Cardiac fibroblast (primary cell): Measurements from ENCODE around the gene ANXA9.
A peak's percentile ranks its signal among the peaks of the same experiment; 100 is the strongest.

Experiments used
- DNase-seq, 2 donors: peaks; one replicate each; pipeline versions ENCODE4 v3.0.0 to v3.0.0-alpha.2; 2010; ENCODE audit warnings: low read depth in 2 of 2
- H3K4me3 ChIP-seq, 2 donors: replicated peaks in 1 of 2; 1 replicate in 1 of 2; 2 replicates in 1 of 2; pipeline ENCODE4 v1.5.1; 2011; ENCODE audit warnings: low read depth in 2 of 2, low read length in 2 of 2, mild to moderate bottlenecking in 2 of 2, moderate library complexity in 1 of 2
- CTCF ChIP-seq: IDR thresholded peaks from one replicate; pipeline ENCODE4 v1.5.1; 2011; ENCODE audit warnings: low read depth, mild to moderate bottlenecking, low read length, inconsistent platforms

ANXA9 gene

GRCh38 chr1:151002611-151003010 lies 20.5 kb downstream of the ANXA9 start:
- H3K4me3 ChIP-seq, result no peak overlapping the region
- TF ChIP-seq CTCF, result no peak
- DNase-seq, result no peak

- no peak overlapping the region for H3K4me3 ChIP-seq
- DNase-seq, result no peak
- no peak for TF ChIP-seq CTCF
Measured at GRCh38 chr1:151003180-151003579, 21.1 kb downstream of the ANXA9 start.

DNA sequence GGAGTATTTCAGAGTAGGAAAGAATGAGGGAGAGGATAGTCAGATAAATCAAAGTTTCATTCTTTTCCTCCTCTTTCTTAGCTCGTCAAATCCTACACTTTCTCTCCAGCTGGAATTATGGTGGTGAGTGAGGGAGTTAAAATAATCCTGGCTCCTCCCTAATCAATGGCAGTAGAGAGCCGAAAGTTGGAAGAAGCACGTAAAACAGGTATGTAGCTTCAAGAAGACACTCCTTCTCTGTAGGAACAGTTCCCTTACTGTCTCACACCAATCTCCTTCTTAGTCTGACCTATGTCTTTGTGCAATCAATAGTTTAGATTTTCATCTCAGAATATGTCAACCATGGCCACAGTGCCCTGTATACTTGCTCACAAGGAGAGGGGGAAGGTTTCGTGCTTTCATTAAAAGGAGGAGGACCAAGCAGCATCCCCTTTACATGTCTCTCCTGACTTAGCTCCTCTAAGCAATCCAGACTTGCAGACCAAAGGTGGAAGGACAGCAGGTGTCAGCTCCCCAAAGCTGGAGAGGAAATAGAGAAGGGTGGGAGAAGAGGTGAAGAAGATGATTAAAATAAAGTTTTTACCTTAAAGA lies 23.7 kb downstream of the ANXA9 start:
- peak overlapping the region; percentile 61 to 63 for H3K4me3 ChIP-seq
- TF ChIP-seq CTCF, result no peak
- no peak for DNase-seq

DNA sequence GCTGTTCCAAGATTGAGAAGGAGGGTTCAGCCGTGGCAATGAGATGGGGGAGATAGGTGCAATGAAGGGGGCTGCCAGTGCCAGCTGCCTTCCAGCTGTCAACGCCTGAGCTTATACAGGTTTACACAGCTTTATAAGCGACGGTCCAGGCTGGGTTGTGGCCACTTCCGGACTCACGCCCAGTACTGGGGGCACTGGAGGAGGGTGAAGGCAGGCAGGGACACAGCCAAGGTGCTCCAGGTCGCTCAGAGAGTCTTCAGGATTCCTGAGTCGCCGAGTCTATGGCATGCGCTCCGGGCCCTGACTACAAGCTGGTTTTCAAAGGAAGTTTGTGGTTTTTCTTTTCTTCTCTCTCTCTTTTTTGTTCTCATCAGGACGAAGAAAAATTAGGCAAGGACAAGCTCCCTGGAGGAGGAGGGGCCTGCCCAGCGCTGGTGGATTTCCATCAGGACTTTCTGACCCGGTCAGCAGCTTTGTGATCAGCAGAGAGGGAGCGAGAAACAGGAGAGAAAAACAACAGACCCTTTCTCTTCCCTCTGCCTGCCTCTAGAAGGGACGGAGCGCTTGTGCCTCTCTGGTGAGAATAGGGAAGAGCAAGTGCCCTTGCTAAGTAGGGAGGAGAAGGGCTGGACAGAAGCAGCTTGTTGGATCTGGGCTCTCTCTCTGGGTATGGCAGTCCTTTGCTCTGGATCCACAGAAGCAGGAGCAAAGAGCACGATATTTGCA lies 24.4 kb downstream of the ANXA9 start, which contains the start of gene MINDY1:
Gene MINDY1 (minus strand): TSS at position 576 of the 726 bp plus-strand sequence. CDS start 4,285 bp downstream, outside the sequence.
- TF ChIP-seq CTCF, result peak; percentile 65
- DNase-seq, result peak; percentile 87 to 93
- peak within 1 kb of the TSS; percentile 61 to 63 for H3K4me3 ChIP-seq

DNA sequence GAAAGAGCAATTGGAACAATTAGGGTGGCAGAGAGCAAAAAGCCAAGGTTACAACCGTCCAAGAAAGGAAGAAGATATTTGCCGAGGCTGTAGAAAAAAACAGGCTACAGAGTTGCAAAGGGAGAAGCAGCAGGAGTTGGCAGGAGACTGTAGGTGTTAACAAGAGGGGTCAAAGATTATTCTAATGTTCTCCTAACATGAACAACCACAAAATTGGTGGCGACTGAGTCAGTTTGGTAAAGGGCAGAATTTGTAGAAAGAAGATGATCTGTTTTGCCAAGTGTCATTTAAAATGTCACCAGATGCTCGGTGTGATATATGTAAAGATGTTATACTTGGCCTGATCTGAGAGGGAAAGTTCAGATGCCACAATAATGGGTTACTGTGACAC lies 25.8 kb downstream of the ANXA9 start:
- TF ChIP-seq CTCF, result no peak
- no peak for DNase-seq
- H3K4me3 ChIP-seq, result peak overlapping the region in 1 of 2 donors; percentile 2

DNA sequence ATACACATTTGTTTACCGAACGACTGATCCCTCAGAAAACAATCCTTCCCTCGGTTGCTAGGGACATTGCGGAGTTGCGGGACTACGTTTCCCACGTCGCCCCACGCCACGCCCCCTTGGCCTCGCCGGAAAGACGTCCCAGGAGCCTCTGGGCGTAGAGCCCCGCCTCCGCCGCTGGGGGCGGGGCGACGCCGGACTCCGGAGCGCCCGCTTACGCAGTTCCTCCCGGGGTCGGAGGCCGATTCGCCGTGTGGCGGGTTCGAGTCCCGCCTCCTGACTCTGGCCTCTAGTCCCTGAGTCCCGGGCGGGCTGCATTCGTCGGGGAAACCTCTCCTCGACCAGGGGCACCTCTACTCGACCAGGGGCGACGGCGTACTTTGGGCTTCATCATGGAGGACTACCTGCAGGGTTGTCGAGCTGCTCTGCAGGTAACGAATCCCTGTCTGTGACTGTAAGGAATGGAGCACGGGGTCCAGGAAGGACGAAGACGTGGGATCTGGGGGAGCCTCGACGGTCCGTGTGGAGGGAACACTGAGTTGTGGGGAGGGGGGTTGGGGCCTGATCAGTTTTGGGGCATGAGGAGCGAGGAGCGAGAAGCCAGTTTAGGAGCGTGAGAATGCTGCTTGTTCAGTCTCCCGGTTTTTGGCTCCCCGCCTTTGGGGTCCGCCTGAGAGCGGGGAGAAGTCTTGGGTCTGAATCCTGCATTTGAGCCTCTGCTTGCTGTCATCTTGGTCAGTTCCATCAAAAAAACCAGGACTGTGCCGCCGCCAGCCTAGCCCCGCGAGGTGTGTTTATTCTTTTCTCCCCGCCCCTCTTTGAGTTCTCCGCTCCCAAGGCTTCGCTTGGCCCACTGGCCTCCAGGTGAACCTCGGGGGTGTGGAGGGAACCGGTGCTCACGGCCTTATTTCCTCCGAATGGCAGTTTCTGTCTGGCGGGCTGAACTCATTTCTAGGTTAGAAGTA lies 26.4 kb downstream of the ANXA9 start, which contains the start of gene PRUNE1:
Gene PRUNE1 (plus strand): TSS at position 206 of the 962 bp plus-strand sequence. CDS start 184 bp downstream, at position 390.
- no peak for TF ChIP-seq CTCF
- peak within 1 kb of the TSS; percentile 81 to 99 for H3K4me3 ChIP-seq

More for the DNA sequence above, 26.4 kb downstream of the ANXA9 start, which contains the start of gene PRUNE1:
- DNase-seq, result peak; percentile 98 to 99
